ENCODE measurements around the gene CLK2. TPM values are rescaled to one million over a fixed set of nuclear protein-coding genes. Genes with fewer than 3 reads are reported as not detected.
"Not testable (repeated sequence)": the region's sequence is repeated elsewhere in the genome, so short reads cannot be mapped to it uniquely, and the experiment has no call there.

Gene CLK2
- total RNA-seq, 1 donor from 2014 or later: 23.5 TPM

DNA sequence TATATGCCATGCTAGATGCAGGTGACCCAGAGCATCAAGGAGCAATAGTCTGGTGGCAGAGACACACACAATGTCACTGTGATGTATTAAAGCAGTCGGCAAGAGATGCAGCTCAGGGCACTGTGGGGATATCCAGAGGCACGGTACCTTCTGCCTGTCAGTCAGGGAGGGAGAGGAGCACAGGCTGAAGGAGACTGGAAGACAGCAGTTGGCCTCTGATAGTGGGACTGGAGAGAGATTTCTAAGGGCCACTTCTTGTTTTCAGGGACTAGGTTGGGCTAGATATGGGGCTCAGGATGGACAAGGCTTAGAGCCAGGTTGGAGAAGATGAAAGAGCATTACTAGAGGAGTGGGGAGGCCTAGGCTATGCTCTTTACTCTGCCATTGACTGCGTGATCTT, 42.0 kb downstream of the CLK2 start:
- H3K4me1 ChIP-seq (ENCODE audit: control insufficient read depth in 3 of 3, insufficient read depth in 3 of 3, low read length in 3 of 3): peaks cover 12 to 16% (median 16%) of the 10 kb centered on the region in 3 donors
- H3K27me3 ChIP-seq (ENCODE audit: control insufficient read depth in 3 of 3, insufficient read depth in 3 of 3, low read length in 3 of 3); H3K4me3 ChIP-seq (ENCODE audit: low read length in 3 of 3); H3K27ac ChIP-seq (ENCODE audit: low read depth, low read length); H3K9me3 ChIP-seq (ENCODE audit: control insufficient read depth in 3 of 3, low read length in 3 of 3); H3K9ac ChIP-seq (ENCODE audit: low read depth in 1 of 3, low read length in 3 of 3); H3K36me3 ChIP-seq (ENCODE audit: control insufficient read depth in 3 of 3, insufficient read depth in 3 of 3, low read length in 3 of 3): not testable (repeated sequence)

DNA sequence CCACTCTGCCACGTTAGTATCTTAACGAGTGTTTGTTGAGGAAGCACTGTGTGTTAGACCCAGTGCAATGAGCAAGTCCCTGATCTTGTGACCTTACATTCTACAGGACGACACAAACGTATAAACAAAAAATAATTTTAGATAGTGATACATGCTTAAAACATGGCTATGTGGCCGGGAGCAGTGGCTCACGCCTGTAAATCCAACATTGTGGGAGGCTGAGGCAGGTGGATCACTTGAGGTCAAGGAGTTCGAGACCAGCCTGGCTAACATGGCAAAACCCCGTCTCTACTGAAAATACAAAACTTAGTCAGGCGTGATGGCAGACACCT, 45.2 kb downstream of the CLK2 start:
- Histone ChIP-seq H3K4me1 (ENCODE audit: control insufficient read depth in 3 of 3, insufficient read depth in 3 of 3, low read length in 3 of 3) (peaks cover 14 to 20% (median 17%) of the 10 kb centered on the region in 3 donors), H3K9ac (ENCODE audit: low read depth in 1 of 3, low read length in 3 of 3) (peak overlapping the region; percentile 72 to 90 (median 81)), H3K27ac (ENCODE audit: low read depth, low read length) (peak overlapping the region; percentile 78), H3K4me3 (ENCODE audit: low read length in 3 of 3) (peak overlapping the region; percentile 67 to 71 (median 70)), H3K9me3 (ENCODE audit: control insufficient read depth in 3 of 3, low read length in 3 of 3) (no peaks in the 10 kb centered on the region), H3K27me3 (ENCODE audit: control insufficient read depth in 3 of 3, insufficient read depth in 3 of 3, low read length in 3 of 3) (no peaks in the 10 kb centered on the region), H3K36me3 (ENCODE audit: control insufficient read depth in 3 of 3, insufficient read depth in 3 of 3, low read length in 3 of 3) (no peaks in the 10 kb centered on the region)

DNA sequence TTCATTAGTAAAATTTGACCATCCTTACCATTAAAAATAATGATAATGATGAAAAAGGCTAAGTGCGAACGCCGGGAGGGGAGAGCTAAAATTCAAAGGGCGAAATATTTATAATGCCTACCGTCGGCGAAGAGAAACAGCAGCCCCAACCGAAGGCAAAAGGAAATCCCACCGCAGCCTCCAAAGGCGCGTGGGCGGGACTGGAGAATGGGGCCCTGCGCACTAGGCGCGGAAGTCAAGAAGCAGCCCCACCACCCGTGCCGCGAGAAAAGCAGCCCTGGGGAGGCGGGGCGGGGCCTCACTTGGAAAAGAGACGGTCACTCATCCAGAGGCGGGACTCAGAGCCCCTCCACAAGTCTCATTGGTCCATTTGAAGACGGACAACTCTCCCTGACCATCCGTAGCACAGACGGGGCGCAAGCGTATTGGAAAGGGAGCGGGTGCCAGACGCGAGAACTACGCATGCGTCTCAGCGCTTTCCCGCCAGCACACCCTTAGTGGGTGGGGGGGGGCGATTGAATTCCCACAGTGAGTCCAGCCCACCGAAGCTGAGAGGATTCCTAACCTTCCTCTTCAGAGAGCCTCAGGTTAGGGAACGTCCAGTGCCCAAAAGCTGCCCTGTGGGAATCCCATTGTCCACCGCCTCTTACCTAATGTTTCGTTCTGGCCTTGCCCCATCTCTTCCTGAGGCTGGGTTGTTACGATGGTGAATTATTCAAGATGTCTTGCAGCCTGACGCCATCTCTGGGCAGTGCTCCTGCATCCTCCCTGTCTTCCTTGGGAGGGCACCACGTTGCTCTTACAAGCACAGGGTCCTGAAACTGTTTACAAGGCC, 45.8 kb downstream of the CLK2 start:
- Histone ChIP-seq H3K9me3 (ENCODE audit: control insufficient read depth in 3 of 3, low read length in 3 of 3) (no peaks in the 10 kb centered on the region), H3K9ac (ENCODE audit: low read depth in 1 of 3, low read length in 3 of 3) (peak overlapping the region; percentile 81 to 90 (median 84)), H3K36me3 (ENCODE audit: control insufficient read depth in 3 of 3, insufficient read depth in 3 of 3, low read length in 3 of 3) (no peaks in the 10 kb centered on the region), H3K27ac (ENCODE audit: low read depth, low read length) (peak overlapping the region; percentile 78), H3K27me3 (ENCODE audit: control insufficient read depth in 3 of 3, insufficient read depth in 3 of 3, low read length in 3 of 3) (no peaks in the 10 kb centered on the region), H3K4me3 (ENCODE audit: low read length in 3 of 3) (peak overlapping the region; percentile 67 to 76 (median 76)), H3K4me1 (ENCODE audit: control insufficient read depth in 3 of 3, insufficient read depth in 3 of 3, low read length in 3 of 3) (peaks cover 14 to 20% (median 17%) of the 10 kb centered on the region in 3 donors)

DNA sequence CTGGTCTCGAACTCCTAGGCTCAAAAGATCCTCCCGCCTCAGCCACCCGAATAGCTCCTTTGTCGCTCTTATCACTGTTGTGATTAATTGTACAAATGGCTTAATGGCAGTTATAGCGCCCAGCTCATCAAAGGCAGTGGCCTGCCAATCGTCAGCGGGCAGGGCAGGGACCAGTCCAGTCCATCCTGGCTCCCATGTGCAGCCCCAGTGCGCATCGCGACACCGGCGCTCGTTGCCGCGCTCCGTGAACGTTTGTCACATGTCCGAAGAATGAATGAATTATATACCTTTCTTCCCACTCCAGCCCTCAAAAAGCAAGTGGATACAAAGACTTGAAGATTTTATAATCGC, 46.4 kb downstream of the CLK2 start:
- H3K9ac ChIP-seq (ENCODE audit: low read depth in 1 of 3, low read length in 3 of 3): peak overlapping the region; percentile 73 to 84 (median 81)
- H3K36me3 ChIP-seq (ENCODE audit: control insufficient read depth in 3 of 3, insufficient read depth in 3 of 3, low read length in 3 of 3): no peaks in the 10 kb centered on the region
- no peaks in the 10 kb centered on the region for H3K27me3 ChIP-seq (ENCODE audit: control insufficient read depth in 3 of 3, insufficient read depth in 3 of 3, low read length in 3 of 3)
- H3K27ac ChIP-seq (ENCODE audit: low read depth, low read length): peak overlapping the region; percentile 78
- peaks cover 13 to 20% (median 14%) of the 10 kb centered on the region in 3 donors for H3K4me1 ChIP-seq (ENCODE audit: control insufficient read depth in 3 of 3, insufficient read depth in 3 of 3, low read length in 3 of 3)
- no peaks in the 10 kb centered on the region for H3K9me3 ChIP-seq (ENCODE audit: control insufficient read depth in 3 of 3, low read length in 3 of 3)
- peak overlapping the region; percentile 67 to 76 (median 76) for H3K4me3 ChIP-seq (ENCODE audit: low read length in 3 of 3)

DNA sequence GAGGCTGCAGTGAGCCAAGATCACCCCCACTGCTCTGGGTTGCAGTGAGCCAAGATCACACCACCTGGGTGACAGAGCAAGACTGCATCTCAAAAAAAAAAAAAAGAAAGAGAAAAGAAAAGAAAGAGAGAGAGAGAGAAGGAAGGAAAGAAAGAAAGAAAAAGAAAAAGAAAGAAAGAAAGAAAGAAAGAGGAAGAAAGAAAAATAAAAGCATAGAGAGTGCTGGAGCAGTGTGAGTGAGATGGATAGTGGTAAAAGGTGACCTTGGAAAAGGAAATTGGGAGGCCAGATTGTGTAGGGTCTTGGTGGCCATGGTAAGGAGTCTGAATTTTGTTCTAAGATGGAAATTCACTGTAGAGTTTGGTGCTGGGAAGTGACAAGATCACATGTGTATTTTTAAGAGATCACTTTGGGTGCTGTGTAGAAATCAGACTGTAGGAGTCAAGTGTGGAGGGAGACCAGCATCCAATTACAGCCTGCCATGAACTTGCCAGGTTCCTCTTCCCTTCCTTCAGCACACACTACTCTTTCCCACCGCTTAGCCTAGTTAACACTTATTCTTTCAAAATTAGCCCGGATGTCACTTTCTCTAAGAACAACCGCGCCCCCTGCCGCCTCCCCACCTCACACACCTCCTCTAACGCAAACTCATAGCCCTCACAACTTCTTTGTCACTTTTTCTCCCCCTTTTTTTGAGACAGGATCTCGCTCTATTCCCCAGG, 47.0 kb downstream of the CLK2 start:
- Histone ChIP-seq H3K27me3 (ENCODE audit: control insufficient read depth in 3 of 3, insufficient read depth in 3 of 3, low read length in 3 of 3) (no peaks in the 10 kb centered on the region), H3K9ac (ENCODE audit: low read depth in 1 of 3, low read length in 3 of 3) (peak overlapping the region; percentile 73 to 84 (median 81)), H3K36me3 (ENCODE audit: control insufficient read depth in 3 of 3, insufficient read depth in 3 of 3, low read length in 3 of 3) (no peaks in the 10 kb centered on the region), H3K4me3 (ENCODE audit: low read length in 3 of 3) (peak overlapping the region; percentile 67 to 76 (median 76)), H3K9me3 (ENCODE audit: control insufficient read depth in 3 of 3, low read length in 3 of 3) (no peaks in the 10 kb centered on the region), H3K27ac (ENCODE audit: low read depth, low read length) (peak overlapping the region; percentile 78), H3K4me1 (ENCODE audit: control insufficient read depth in 3 of 3, insufficient read depth in 3 of 3, low read length in 3 of 3) (peaks cover 13 to 20% (median 14%) of the 10 kb centered on the region in 3 donors)

DNA sequence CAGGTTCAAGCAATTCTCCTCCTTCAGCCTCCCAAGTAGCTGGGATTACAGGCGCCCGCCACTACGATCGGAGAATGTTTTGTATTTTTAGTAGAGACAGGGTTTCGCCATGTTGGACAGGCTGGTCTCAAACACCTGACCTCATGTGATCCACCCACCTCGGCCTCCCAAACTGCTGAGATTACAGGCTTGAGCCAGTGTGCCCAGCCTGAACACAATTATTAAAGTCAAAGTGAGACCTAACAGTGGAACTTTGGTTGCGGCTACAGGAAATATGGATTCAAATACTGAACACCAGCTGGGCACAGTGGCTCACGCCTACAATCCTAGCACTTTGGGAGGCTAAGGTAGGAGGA, 47.9 kb downstream of the CLK2 start:
- not testable (repeated sequence) for H3K9me3 ChIP-seq (ENCODE audit: control insufficient read depth in 3 of 3, low read length in 3 of 3); H3K4me3 ChIP-seq (ENCODE audit: low read length in 3 of 3); H3K27me3 ChIP-seq (ENCODE audit: control insufficient read depth in 3 of 3, insufficient read depth in 3 of 3, low read length in 3 of 3); H3K27ac ChIP-seq (ENCODE audit: low read depth, low read length); H3K36me3 ChIP-seq (ENCODE audit: control insufficient read depth in 3 of 3, insufficient read depth in 3 of 3, low read length in 3 of 3); H3K9ac ChIP-seq (ENCODE audit: low read depth in 1 of 3, low read length in 3 of 3)
- H3K4me1 ChIP-seq (ENCODE audit: control insufficient read depth in 3 of 3, insufficient read depth in 3 of 3, low read length in 3 of 3): peaks cover 13 to 20% (median 14%) of the 10 kb centered on the region in 3 donors

DNA sequence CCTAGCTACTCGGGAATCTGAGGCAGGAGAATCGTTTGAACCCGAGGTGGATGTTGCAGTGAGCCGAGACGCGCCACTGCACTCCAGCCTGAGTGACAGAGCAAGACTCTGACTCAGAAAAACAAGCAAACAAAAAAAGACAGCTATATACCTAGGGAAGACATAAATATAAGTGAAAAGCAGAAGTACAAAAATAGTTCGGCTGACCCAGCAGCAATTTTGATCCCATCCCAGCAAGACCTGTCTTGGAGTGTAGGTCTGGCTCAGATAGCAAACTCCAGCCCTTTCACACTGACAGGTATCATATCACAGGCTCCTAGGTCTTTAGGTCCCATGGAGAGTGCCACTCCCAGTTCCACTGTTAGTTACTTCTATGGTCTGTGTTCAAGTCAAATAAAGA, 50.3 kb downstream of the CLK2 start:
- no peaks in the 10 kb centered on the region for H3K27me3 ChIP-seq (ENCODE audit: control insufficient read depth in 3 of 3, insufficient read depth in 3 of 3, low read length in 3 of 3)
- peaks cover 12 to 18% (median 16%) of the 10 kb centered on the region in 3 donors for H3K4me1 ChIP-seq (ENCODE audit: control insufficient read depth in 3 of 3, insufficient read depth in 3 of 3, low read length in 3 of 3)
- no peak overlapping the region for H3K9ac ChIP-seq (ENCODE audit: low read depth in 1 of 3, low read length in 3 of 3)
- no peaks in the 10 kb centered on the region for H3K9me3 ChIP-seq (ENCODE audit: control insufficient read depth in 3 of 3, low read length in 3 of 3)
- no peak overlapping the region for H3K4me3 ChIP-seq (ENCODE audit: low read length in 3 of 3)
- no peak overlapping the region for H3K27ac ChIP-seq (ENCODE audit: low read depth, low read length)
- no peaks in the 10 kb centered on the region for H3K36me3 ChIP-seq (ENCODE audit: control insufficient read depth in 3 of 3, insufficient read depth in 3 of 3, low read length in 3 of 3)

DNA sequence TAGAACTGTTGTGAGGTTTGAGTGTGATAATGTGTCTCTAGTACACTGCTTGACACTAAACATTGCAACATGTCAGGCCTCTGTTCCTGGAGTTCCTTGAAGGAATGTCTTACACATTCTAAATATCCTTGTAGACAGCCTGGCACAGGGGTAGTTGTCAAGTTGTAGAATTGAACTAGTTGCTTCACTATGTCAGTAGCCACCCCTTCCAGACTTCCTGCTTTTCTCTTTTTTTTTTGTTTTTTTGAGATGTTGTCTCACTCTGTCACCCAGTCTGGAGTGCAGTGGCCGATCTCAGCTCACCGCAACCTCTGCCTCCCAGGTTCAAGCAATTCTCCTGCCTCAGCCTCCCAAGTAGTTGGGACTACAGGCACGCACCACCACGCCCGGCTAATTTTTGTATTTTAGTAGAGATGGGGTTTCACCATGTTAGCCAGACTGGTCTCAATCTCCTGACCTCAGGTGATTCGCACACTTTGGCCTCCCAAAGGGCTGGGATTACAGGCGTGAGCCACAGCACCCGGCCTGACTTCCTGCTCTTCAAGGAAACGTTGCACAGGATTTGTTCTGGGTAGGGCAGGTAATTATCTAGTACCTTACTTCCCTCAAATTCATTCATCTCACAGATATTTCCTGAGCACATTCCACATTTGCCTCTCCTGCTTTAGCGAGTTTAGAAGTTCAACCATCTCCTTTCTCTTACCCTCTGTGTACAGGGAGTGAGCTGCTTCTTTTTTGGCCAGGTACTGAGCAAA, 52.9 kb downstream of the CLK2 start:
- H3K9me3 ChIP-seq (ENCODE audit: control insufficient read depth in 3 of 3, low read length in 3 of 3); H3K27ac ChIP-seq (ENCODE audit: low read depth, low read length); H3K36me3 ChIP-seq (ENCODE audit: control insufficient read depth in 3 of 3, insufficient read depth in 3 of 3, low read length in 3 of 3); H3K4me1 ChIP-seq (ENCODE audit: control insufficient read depth in 3 of 3, insufficient read depth in 3 of 3, low read length in 3 of 3); H3K27me3 ChIP-seq (ENCODE audit: control insufficient read depth in 3 of 3, insufficient read depth in 3 of 3, low read length in 3 of 3); H3K4me3 ChIP-seq (ENCODE audit: low read length in 3 of 3); H3K9ac ChIP-seq (ENCODE audit: low read depth in 1 of 3, low read length in 3 of 3): not testable (repeated sequence)

DNA sequence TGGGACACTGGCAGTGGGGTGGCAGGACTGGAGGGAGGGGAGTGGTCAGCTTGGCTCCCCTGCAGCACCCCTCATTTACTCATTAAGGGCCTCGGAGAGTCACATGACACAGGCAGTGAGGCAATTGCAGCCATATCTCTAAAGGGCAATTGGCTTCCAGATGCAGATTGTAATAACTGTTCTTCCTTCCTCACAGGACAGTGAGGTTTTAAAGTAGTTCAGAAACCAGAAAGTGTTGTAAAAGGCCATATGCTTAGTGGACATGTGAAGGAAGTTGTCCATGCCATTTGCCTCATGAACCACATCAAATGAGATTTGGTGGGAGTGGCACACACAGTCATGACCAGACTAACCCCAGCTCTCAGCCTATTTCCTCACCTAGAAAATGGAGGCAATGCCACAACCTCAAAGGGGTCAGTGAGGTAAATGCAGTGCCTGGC, 53.7 kb downstream of the CLK2 start:
- H3K9ac ChIP-seq (ENCODE audit: low read depth in 1 of 3, low read length in 3 of 3): no peak overlapping the region
- H3K27ac ChIP-seq (ENCODE audit: low read depth, low read length): no peak overlapping the region
- H3K4me3 ChIP-seq (ENCODE audit: low read length in 3 of 3): peak overlapping the region in 2 of 3 donors; percentile 29 to 45
- peaks cover 0 to 3% (median 0%) of the 10 kb centered on the region in 3 donors for H3K4me1 ChIP-seq (ENCODE audit: control insufficient read depth in 3 of 3, insufficient read depth in 3 of 3, low read length in 3 of 3)
- H3K9me3 ChIP-seq (ENCODE audit: control insufficient read depth in 3 of 3, low read length in 3 of 3): no peaks in the 10 kb centered on the region
- no peaks in the 10 kb centered on the region for H3K27me3 ChIP-seq (ENCODE audit: control insufficient read depth in 3 of 3, insufficient read depth in 3 of 3, low read length in 3 of 3)
- peaks cover 0 to 2% (median 0%) of the 10 kb centered on the region in 3 donors for H3K36me3 ChIP-seq (ENCODE audit: control insufficient read depth in 3 of 3, insufficient read depth in 3 of 3, low read length in 3 of 3)
